Mammary epithelial cell (primary cell): ENCODE measurements around the gene RASGRF2.

Experiments
- CTCF ChIP-seq, 2 donors: IDR thresholded peaks in 1 of 2; conservative IDR thresholded peaks in 1 of 2; 2 replicates each; pipeline ENCODE4 v1.5.1; 2011 to 2012; ENCODE audit warnings: inconsistent platforms in 2 of 2, low read length in 2 of 2, mild to moderate bottlenecking in 2 of 2, control low read depth in 1 of 2, low read depth in 1 of 2; ENCODE audit not compliant: insufficient read depth in 1 of 2; ENCODE audit errors: extremely low read depth in 1 of 2
- EZH2 ChIP-seq: IDR thresholded peaks from 2 replicates; pipeline ENCODE4 v1.6.1; 2012; ENCODE audit warnings: low read length, inconsistent platforms, borderline replicate concordance

- TF ChIP-seq CTCF (conservative IDR thresholded peaks at IDR 0.05 in 1 of 2, IDR thresholded peaks at IDR 0.05 in 1 of 2; ENCODE audit: extremely low read depth in 1 of 2, insufficient read depth in 1 of 2, low read depth in 1 of 2, low read length in 2 of 2) (no peak), EZH2 (no peak)
These were observed 145.2 kb downstream of the RASGRF2 start for GRCh38 chr5:81105261-81105877.
